HEK293T (cell line): Measurements from ENCODE around the gene INSC.

Experiments used
- BHLHE40 ChIP-seq: fragments of 450-650 bp; IDR thresholded peaks from 2 replicates; pipeline ENCODE4 v1.6.1; 2016; ENCODE audit warnings: mild to moderate bottlenecking, moderate library complexity, borderline replicate concordance
- CTBP1 ChIP-seq: fragments of 450-650 bp; IDR thresholded peaks from 2 replicates; pipeline ENCODE4 v1.6.1; 2016; ENCODE audit warnings: borderline replicate concordance
- HDGF ChIP-seq: fragments of 450-650 bp; IDR thresholded peaks from 2 replicates; pipeline ENCODE4 v1.6.1; 2017; ENCODE audit warnings: antibody characterized with exemption, borderline replicate concordance
- LEF1 ChIP-seq: fragments of 450-650 bp; IDR thresholded peaks from 2 replicates; pipeline ENCODE4 v1.6.1; 2017; ENCODE audit warnings: mild to moderate bottlenecking, borderline replicate concordance
- PKNOX1 ChIP-seq: fragments of 450-650 bp; IDR thresholded peaks from 2 replicates; pipeline ENCODE4 v1.6.1; 2016
- SP1 ChIP-seq: fragments of 450-650 bp; IDR thresholded peaks from 2 replicates; pipeline ENCODE4 v1.6.1; 2017
- SUZ12 ChIP-seq: fragments of 450-650 bp; IDR thresholded peaks from 2 replicates; pipeline ENCODE4 v1.6.1; 2016; ENCODE audit warnings: mild to moderate bottlenecking
- TARDBP ChIP-seq: fragments of 450-650 bp; IDR thresholded peaks from 2 replicates; pipeline ENCODE4 v1.6.1; 2016

DNA sequence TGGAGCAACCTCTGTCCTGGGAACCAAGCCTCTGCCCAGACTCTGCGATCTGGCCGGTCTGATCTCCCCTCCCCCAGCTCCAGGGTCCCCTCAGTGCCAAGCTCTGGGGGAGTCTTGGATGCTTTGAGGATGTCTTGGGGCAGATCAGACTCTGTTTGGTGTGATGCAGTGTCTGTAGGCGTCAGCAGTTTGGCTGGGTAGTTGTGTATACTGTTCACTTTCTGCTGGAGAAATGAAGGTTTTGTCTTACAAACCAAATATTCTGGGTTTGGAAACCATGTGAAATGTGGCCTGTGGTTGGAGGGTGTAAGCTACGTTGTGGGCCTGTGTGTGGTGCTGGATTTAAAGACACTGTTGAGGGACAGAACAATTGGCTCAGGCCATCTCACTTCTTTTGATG, 4.6 kb downstream of the INSC start:
- TF ChIP-seq SUZ12: no peak
- no peak for TF ChIP-seq TARDBP
- no peak for TF ChIP-seq BHLHE40
- TF ChIP-seq CTBP1: no peak
- no peak for TF ChIP-seq LEF1
- no peak for TF ChIP-seq SP1
- TF ChIP-seq PKNOX1: no peak
- TF ChIP-seq HDGF: no peak
